ENCODE measurements around the gene WASF3. TPM values are rescaled to one million over a fixed set of nuclear protein-coding genes. Genes with fewer than 3 reads are reported as not detected.

The WASF3 gene
- total and polyA plus RNA-seq, 2 experiments from 2014 or later = 9.9 to 20.7 TPM

- TF ChIP-seq REST (IDR thresholded peaks at IDR 0.05; ENCODE audit: unreplicated experiment) = no peak
- TF ChIP-seq POLR2AphosphoS5 (IDR thresholded peaks at IDR 0.05; ENCODE audit: low read depth) = no peak
Measured at GRCh38 chr13:26626271-26626670, 68.8 kb downstream of the WASF3 start (continued).

- no peaks in the 10 kb centered on the region for H3F3A ChIP-seq (replicated peaks; ENCODE audit: low read depth)
- H3K9me2 ChIP-seq (ENCODE audit: insufficient read depth) = no peaks in the 10 kb centered on the region
- no peak overlapping the region for H2AFZ ChIP-seq
- no peaks in the 10 kb centered on the region; the same call in 1 of the 2 replicates for H3K4me1 ChIP-seq (ENCODE audit: insufficient read depth)
- no peak overlapping the region for H3K4me3 ChIP-seq
- peaks cover 12% of the 10 kb centered on the region for H3K79me2 ChIP-seq (replicated peaks; ENCODE audit: insufficient read depth)
- Mint-ChIP-seq H3K36me3 (ENCODE audit: low read depth) (peaks cover 51% of the 10 kb centered on the region), H3K27ac (no peak overlapping the region), H3K4me3 (no peak overlapping the region), H3K9me3 (peaks cover 20% of the 10 kb centered on the region), H3K27me3 (ENCODE audit: insufficient read depth, low read depth, poor library complexity) (peaks cover 3% of the 10 kb centered on the region), H3K4me1 (peaks cover 10% of the 10 kb centered on the region)
- no peak overlapping the region for H3K27ac ChIP-seq (ENCODE audit: low read depth)
- H3K4me2 ChIP-seq = no peak overlapping the region
- H3K36me3 ChIP-seq (ENCODE audit: insufficient read depth) = peaks cover 3% of the 10 kb centered on the region; the same call in 1 of the 2 replicates
- H4K20me1 ChIP-seq (replicated peaks; ENCODE audit: insufficient read depth) = no peaks in the 10 kb centered on the region
- TF ChIP-seq EZH2 (IDR thresholded peaks at IDR 0.05; ENCODE audit: low read depth, unreplicated experiment) (no peak), REST (IDR thresholded peaks at IDR 0.05; ENCODE audit: unreplicated experiment) (no peak), CTCF (conservative IDR thresholded peaks at IDR 0.05; ENCODE audit: low read depth in 2 of 2) (peak; percentile 28 to 59), CREB1 (CRISPR knock-in tag; IDR thresholded peaks at IDR 0.05; ENCODE audit: low read depth) (no peak), ZNF114 (CRISPR knock-in tag; IDR thresholded peaks at IDR 0.05) (no peak)
- peak; percentile 92 for ATAC-seq
- peak; percentile 42 for DNase-seq (ENCODE audit: low spot score)
- no peaks in the 10 kb centered on the region for H3K27me3 ChIP-seq (ENCODE audit: insufficient read depth)
Measured at GRCh38 chr13:26628706-26629105, 71.2 kb downstream of the WASF3 start.

Data from GM23338 (cell line).